Measurements from ENCODE around the gene GTF2H4.

GRCh38 chr6:30894381-30894780 lies 13.6 kb upstream of the GTF2H4 start:
- TF ChIP-seq CTCF (IDR thresholded peaks at IDR 0.05) (no peak), ZFX (IDR thresholded peaks at IDR 0.05; ENCODE audit: borderline replicate concordance) (no peak)

All from 22Rv1 (cell line).